H9 (cell line): ENCODE data around the gene STARD10. TPM values are rescaled to one million over a fixed set of nuclear protein-coding genes. Genes with fewer than 3 reads are reported as not detected.

Experiments used
- DNase-seq: peaks from one replicate; pipeline ENCODE4 v3.0.0-alpha.2; 2017
- H2AFZ ChIP-seq: one replicate; pipeline ENCODE4 v1.6.1; 2013; ENCODE audit warnings: mild to moderate bottlenecking, low read length, control low read depth, moderate library complexity
- H2AK5ac ChIP-seq: 2 replicates; pipeline ENCODE4 v1.6.1; 2013; ENCODE audit warnings: low read length, control low read depth, mixed read lengths; ENCODE audit not compliant: insufficient read length
- H2BK120ac ChIP-seq: one replicate; pipeline ENCODE4 v1.6.1; 2013; ENCODE audit warnings: low read depth, mild to moderate bottlenecking, low read length, control low read depth, inconsistent platforms; ENCODE audit not compliant: poor library complexity, severe bottlenecking
- H2BK12ac ChIP-seq: 2 replicates; pipeline ENCODE4 v1.6.1; 2013; ENCODE audit warnings: low read length, control low read depth, mixed read lengths, low read depth; ENCODE audit not compliant: insufficient read length
- H2BK15ac ChIP-seq: 2 replicates; pipeline ENCODE4 v1.6.1; 2013; ENCODE audit warnings: low read depth, low read length, control low read depth
- H2BK20ac ChIP-seq: one replicate; pipeline ENCODE4 v1.6.1; 2013; ENCODE audit warnings: low read depth, mild to moderate bottlenecking, low read length, control low read depth, inconsistent platforms; ENCODE audit not compliant: poor library complexity, severe bottlenecking
- H2BK5ac ChIP-seq: 2 replicates; pipeline ENCODE4 v1.6.1; 2013; ENCODE audit warnings: low read length, control low read depth, mixed read lengths; ENCODE audit not compliant: insufficient read length
- H3K14ac ChIP-seq: 2 replicates; pipeline ENCODE4 v1.6.1; 2013; ENCODE audit warnings: low read length, control low read depth; ENCODE audit not compliant: insufficient read depth
- H3K18ac ChIP-seq: 2 replicates; pipeline ENCODE4 v1.6.1; 2013; ENCODE audit warnings: low read depth, mild to moderate bottlenecking, mixed read lengths, low read length, control low read depth; ENCODE audit not compliant: insufficient read length
- H3K23ac ChIP-seq: 2 replicates; pipeline ENCODE4 v1.6.1; 2013; ENCODE audit warnings: low read length, control low read depth, mixed read lengths, low read depth; ENCODE audit not compliant: insufficient read length
- H3K23me2 ChIP-seq: 2 replicates; pipeline ENCODE4 v1.6.1; 2013; ENCODE audit warnings: low read depth, mild to moderate bottlenecking, mixed read lengths, low read length, control low read depth; ENCODE audit not compliant: insufficient read length, poor library complexity, severe bottlenecking
- H3K27ac ChIP-seq: 2 replicates; pipeline ENCODE4 v1.5.1; 2013; ENCODE audit warnings: low read length, control low read depth, mixed read lengths, low read depth; ENCODE audit not compliant: insufficient read length
- H3K27me3 ChIP-seq: 2 replicates; pipeline ENCODE4 v1.6.1; 2013; ENCODE audit warnings: low read length, control low read depth, inconsistent platforms; ENCODE audit not compliant: insufficient read depth
- H3K4ac ChIP-seq: 2 replicates; pipeline ENCODE4 v1.6.1; 2013; ENCODE audit warnings: low read depth, mild to moderate bottlenecking, control low read depth, inconsistent platforms, low read length, moderate library complexity
- H3K4me1 ChIP-seq: 2 replicates; pipeline ENCODE4 v1.6.1; 2013; ENCODE audit warnings: low read length, control low read depth, inconsistent platforms; ENCODE audit not compliant: insufficient read depth
- H3K4me2 ChIP-seq: 2 replicates; pipeline ENCODE4 v1.6.1; 2013; ENCODE audit warnings: low read length, control low read depth, mixed read lengths; ENCODE audit not compliant: insufficient read length, insufficient read depth
- H3K56ac ChIP-seq: 2 replicates; pipeline ENCODE4 v1.6.1; 2013; ENCODE audit warnings: low read depth, mild to moderate bottlenecking, mixed read lengths, low read length, control low read depth; ENCODE audit not compliant: insufficient read length
- H3K79me1 ChIP-seq: 2 replicates; pipeline ENCODE4 v1.6.1; 2013; ENCODE audit warnings: low read depth, mild to moderate bottlenecking, moderate library complexity, low read length, control low read depth, inconsistent platforms; ENCODE audit not compliant: insufficient read depth, poor library complexity, severe bottlenecking
- H3K79me2 ChIP-seq: 2 replicates; pipeline ENCODE4 v1.6.1; 2013; ENCODE audit warnings: low read length, control low read depth, inconsistent platforms; ENCODE audit not compliant: insufficient read depth
- H3K9ac ChIP-seq: 2 replicates; pipeline ENCODE4 v1.6.1; 2013; ENCODE audit warnings: low read length, control low read depth, mixed read lengths; ENCODE audit not compliant: insufficient read length; ENCODE audit errors: extremely low read depth
- H3K9me3 ChIP-seq: one replicate; pipeline ENCODE4 v1.6.1; 2013; ENCODE audit warnings: low read depth, low read length, inconsistent platforms; ENCODE audit not compliant: control insufficient read depth
- H3T11ph ChIP-seq: one replicate; pipeline ENCODE4 v1.6.1; 2013; ENCODE audit warnings: mild to moderate bottlenecking, low read length, control low read depth, inconsistent platforms
- H4K20me1 ChIP-seq: one replicate; pipeline ENCODE4 v1.6.1; 2013; ENCODE audit not compliant: control insufficient read depth, insufficient read length, insufficient read depth
- H4K5ac ChIP-seq: 2 replicates; pipeline ENCODE4 v1.6.1; 2013; ENCODE audit warnings: low read depth, mild to moderate bottlenecking, mixed read lengths, low read length, control low read depth; ENCODE audit not compliant: insufficient read length
- H4K8ac ChIP-seq: replicated peaks from 2 replicates; pipeline ENCODE4 v1.6.1; 2013; ENCODE audit warnings: low read length, control low read depth, mixed read lengths, low read depth; ENCODE audit not compliant: insufficient read length
- H4K91ac ChIP-seq: 2 replicates; pipeline ENCODE4 v1.6.1; 2013; ENCODE audit warnings: low read depth, mild to moderate bottlenecking, moderate library complexity, mixed read lengths, low read length, control low read depth; ENCODE audit not compliant: insufficient read length
- H3K27ac Mint-ChIP-seq, 3 experiments: 2 replicates in 2 of 3; 3 replicates in 1 of 3; pipeline ENCODE4 v1.8.0; 2020 to 2021; ENCODE audit warnings: mixed read lengths in 3 of 3, mild to moderate bottlenecking in 1 of 3, moderate library complexity in 1 of 3
- H3K27me3 Mint-ChIP-seq: 2 replicates; pipeline ENCODE4 v1.8.0; 2021; ENCODE audit warnings: low read depth, mild to moderate bottlenecking, moderate library complexity, mixed read lengths
- H3K36me3 Mint-ChIP-seq, 3 experiments: 2 replicates in 2 of 3; 3 replicates in 1 of 3; pipeline ENCODE4 v1.8.0; 2020 to 2021; ENCODE audit warnings: low read depth in 3 of 3, mixed read lengths in 3 of 3; ENCODE audit not compliant: insufficient read depth in 1 of 3
- H3K4me1 Mint-ChIP-seq, 2 experiments: 2 replicates each; pipeline ENCODE4 v1.8.0; 2020; ENCODE audit warnings: mixed read lengths in 2 of 2
- H3K4me3 Mint-ChIP-seq, 2 experiments: 2 replicates in 1 of 2; 3 replicates in 1 of 2; pipeline ENCODE4 v1.8.0; 2020 to 2021; ENCODE audit warnings: mild to moderate bottlenecking in 2 of 2, mixed read lengths in 2 of 2, moderate library complexity in 1 of 2
- H3K9me3 Mint-ChIP-seq, 2 experiments: 2 replicates in 1 of 2; 3 replicates in 1 of 2; pipeline ENCODE4 v1.8.0; 2020; ENCODE audit warnings: mild to moderate bottlenecking in 2 of 2, mixed read lengths in 2 of 2, moderate library complexity in 1 of 2
- CTCF ChIP-seq: fragments of 200-600 bp; sonication (generic); conservative IDR thresholded peaks from 3 replicates; pipeline ENCODE4 v1.8.0; 2021; ENCODE audit warnings: antibody characterized with exemption, mild to moderate bottlenecking
- WGBS: extraction: QIAGEN DNeasy Blood & Tissue Kit; methylation state at CpG from one replicate; pipeline ENCODE4 v1.1.7; 2013; ENCODE audit warnings: missing lambda C conversion rate, low lambda C conversion rate, mixed read lengths; ENCODE audit not compliant: insufficient read length; ENCODE audit errors: extremely low coverage; 5-methylcytosine and 5-hydroxymethylcytosine counted together
- total RNA-seq: library from RNA; stranded (reverse); gene quantifications from 2 replicates; pipeline ENCODE4 v1.2.1, GENCODE V29; 2021

The STARD10 gene
- total RNA-seq, 1 experiment from 2014 or later = 24.4 TPM

DNA sequence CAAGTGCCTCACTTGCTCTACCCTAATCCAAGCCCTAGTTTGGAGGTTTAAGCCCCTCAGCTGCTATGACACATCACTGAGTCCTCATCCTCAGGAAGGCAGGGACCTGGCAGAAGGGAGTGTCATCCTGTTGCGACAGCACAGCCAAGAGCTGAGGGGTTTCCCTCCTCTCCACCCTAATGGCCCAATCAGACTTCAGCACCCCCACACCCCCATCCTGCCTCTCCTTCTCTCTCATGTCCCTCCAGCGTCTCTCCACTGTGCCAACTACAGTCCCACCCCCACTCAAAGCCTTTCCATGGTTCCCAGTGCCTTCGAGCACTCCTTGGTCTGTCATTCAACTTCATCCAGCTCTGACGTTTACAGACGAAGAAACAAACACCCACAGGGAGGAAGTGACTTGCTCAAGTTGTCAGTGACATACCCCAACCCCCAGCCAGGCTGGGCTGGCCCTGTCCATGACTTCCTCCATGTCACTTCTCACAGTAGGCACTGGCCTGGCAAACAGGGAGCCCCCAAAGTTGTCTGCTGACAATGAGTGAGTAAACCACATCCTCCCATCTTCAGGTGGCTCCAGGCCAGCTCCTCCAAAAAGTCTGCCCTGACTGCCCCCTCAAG lies 57.3 kb downstream of the STARD10 start:
- Histone ChIP-seq H4K5ac (no peak overlapping the region), H2AK5ac (no peak overlapping the region), H3K18ac (no peak overlapping the region), H3K79me1 (no peaks in the 10 kb centered on the region), H3K4me1 (peaks cover 17% of the 10 kb centered on the region), H3K4ac (no peak overlapping the region), H3K4me2 (no peak overlapping the region), H3K23me2 (no peaks in the 10 kb centered on the region), H4K91ac (no peak overlapping the region), H2BK20ac (no peak overlapping the region), H3K56ac (no peak overlapping the region), H4K8ac (no peak overlapping the region), H2BK12ac (no peak overlapping the region), H4K20me1 (no peaks in the 10 kb centered on the region), H3K27me3 (no peaks in the 10 kb centered on the region), H2BK120ac (no peak overlapping the region), H3K23ac (no peak overlapping the region), H3K9me3 (no peaks in the 10 kb centered on the region), H3T11ph (no peak overlapping the region), H2BK5ac (no peak overlapping the region), H2BK15ac (no peak overlapping the region), H2AFZ (no peak overlapping the region), H3K9ac (no peak overlapping the region), H3K79me2 (peaks cover 10% of the 10 kb centered on the region; the same call in 1 of the 2 replicates), H3K27ac (no peak overlapping the region), H3K14ac (no peak overlapping the region)
- no peaks in the 10 kb centered on the region for H3K9me3 Mint-ChIP-seq
- TF ChIP-seq CTCF = no peak
- H3K4me3 Mint-ChIP-seq = peak overlapping the region in 1 of 2 experiments; percentile 34; a peak in 2 of 5 replicates
- peaks cover 2 to 16% (median 8%) of the 10 kb centered on the region in 3 experiments for H3K36me3 Mint-ChIP-seq
- H3K4me1 Mint-ChIP-seq = peaks cover 41 to 44% of the 10 kb centered on the region in 2 experiments
- DNase-seq = no peak
- WGBS = no CpG with 5 or more reads among the region's 5 CpGs
- no peaks in the 10 kb centered on the region for H3K27me3 Mint-ChIP-seq
- H3K27ac Mint-ChIP-seq = peak overlapping the region; percentile 76 to 78 (median 77); a peak in 6 of 7 replicates
